ENCODE measurements around the gene PGP. TPM values are rescaled to one million over a fixed set of nuclear protein-coding genes. Genes with fewer than 3 reads are reported as not detected.

PGP gene
- polyA plus RNA-seq, 2 of the 4 experiments (the other 2 are of a cell fraction), result 13.9 to 33.7 TPM

DNA sequence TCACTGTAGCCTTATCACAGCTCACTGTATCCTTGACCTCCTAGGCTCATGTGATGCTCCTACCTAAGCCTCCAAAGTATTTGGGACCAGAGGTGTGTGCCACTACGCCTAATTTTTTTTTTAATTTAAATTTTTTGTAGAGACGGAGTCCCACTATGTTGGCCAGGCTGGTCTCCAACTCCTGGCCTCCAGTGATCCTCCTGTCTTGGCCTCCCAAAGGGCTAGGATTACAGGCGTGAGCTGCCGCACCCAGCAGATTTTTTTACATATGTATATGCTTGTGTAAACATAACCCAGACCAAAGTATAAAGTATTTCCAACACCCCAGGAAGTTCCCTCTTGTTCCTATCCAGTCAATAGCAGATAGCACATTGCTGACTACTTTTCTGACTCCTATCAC, 1.7 kb upstream of the PGP start:
- peak overlapping the region; percentile 93 to 98 for H3K27ac ChIP-seq
- H3K4me1 ChIP-seq, result peaks cover 25% of the 10 kb centered on the region
- peak overlapping the region; percentile 68 for H3K4me2 ChIP-seq
- TF ChIP-seq NPAS2 (CRISPR knock-in tag; IDR thresholded peaks at IDR 0.05; ENCODE audit: borderline replicate concordance) (no peak), PHF8 (IDR thresholded peaks at IDR 0.05; ENCODE audit: borderline replicate concordance, low read depth) (no peak), CHD4 (IDR thresholded peaks at IDR 0.05; ENCODE audit: borderline replicate concordance) (no peak)
- TF ChIP-seq, protein P1, sequence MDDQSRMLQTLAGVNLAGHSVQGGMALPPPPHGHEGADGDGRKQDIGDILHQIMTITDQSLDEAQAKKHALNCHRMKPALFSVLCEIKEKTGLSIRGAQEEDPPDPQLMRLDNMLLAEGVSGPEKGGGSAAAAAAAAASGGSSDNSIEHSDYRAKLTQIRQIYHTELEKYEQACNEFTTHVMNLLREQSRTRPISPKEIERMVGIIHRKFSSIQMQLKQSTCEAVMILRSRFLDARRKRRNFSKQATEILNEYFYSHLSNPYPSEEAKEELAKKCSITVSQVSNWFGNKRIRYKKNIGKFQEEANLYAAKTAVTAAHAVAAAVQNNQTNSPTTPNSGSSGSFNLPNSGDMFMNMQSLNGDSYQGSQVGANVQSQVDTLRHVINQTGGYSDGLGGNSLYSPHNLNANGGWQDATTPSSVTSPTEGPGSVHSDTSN (IDR thresholded peaks at IDR 0.05), result no peak
- TF ChIP-seq, protein P2, sequence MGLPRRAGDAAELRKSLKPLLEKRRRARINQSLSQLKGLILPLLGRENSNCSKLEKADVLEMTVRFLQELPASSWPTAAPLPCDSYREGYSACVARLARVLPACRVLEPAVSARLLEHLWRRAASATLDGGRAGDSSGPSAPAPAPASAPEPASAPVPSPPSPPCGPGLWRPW (IDR thresholded peaks at IDR 0.05), result no peak
- 90% methylated on average over 4 of the region's 4 CpGs for WGBS (ENCODE audit: missing lambda C conversion rate)
- no peak for ATAC-seq
- no peak for FAIRE-seq
- POLR2A ChIA-PET, result interaction anchor here (1.6 to 3.1 kb wide), 2 partner anchors 11 to 52 kb away, joined by 3 to 31 read pairs; partner anchors contain the start of gene MLST8
- no peaks in the 10 kb centered on the region for H3K9me3 ChIP-seq
- no peak for DNase-seq (ENCODE audit: low read depth in 1 of 2, low spot score in 1 of 2)
- CTCF ChIA-PET, result interaction anchor here (1.3 to 2.6 kb wide), 4 partner anchors 21 to 76 kb away, joined by 4 to 9 read pairs (median 4); partner anchors contain the start of gene ECI1
- peak overlapping the region; percentile 88 for H3K4me3 ChIP-seq

DNA sequence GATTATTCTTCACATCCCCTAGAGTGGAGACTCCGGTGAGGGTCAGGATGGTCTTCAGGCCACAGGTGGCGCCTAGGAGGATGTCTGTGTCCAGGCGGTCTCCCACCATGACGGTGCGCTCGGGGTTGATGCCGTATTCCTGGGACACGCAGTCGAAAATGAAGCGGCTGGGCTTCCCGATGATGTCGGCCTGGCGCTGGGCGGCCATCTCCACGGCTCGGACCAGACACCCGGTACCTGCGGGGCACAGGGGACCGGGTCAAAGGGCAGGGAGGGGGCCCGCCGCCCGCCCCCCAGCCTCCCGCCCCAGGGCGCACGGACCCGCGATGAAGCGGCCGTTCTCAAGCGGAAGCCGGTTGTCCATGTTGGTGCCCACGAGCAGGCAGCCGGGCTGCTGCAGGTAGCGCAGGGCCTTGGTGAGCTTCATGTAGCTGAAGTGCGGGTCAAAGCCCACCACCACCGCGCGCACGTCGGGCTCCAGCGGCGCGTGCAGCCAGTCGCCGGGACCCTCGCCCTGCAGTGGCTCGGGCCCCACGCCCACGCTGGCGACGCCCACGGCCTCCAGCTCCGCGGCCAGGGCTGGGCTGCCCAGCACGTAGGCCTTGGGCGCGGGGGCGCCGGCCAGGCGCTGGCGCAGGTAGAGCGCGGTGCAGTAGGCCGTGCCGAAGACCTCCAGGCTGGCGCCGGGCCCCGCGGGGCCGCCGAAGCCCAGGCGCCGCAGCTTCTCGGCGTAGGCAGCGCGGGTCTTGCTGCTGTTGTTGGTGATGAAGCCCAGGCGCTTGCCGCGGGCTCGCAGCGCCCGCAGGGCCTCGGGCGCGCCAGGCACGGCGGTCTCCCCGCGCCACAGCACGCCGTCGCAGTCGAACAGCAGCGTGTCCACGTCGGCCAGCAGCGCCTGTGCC, 572 bp downstream of the PGP start:
- FAIRE-seq (no peak), ATAC-seq (peak in 1 of 2 experiments; percentile 28; a peak in 3 of 6 replicates), DNase-seq (ENCODE audit: low read depth in 1 of 2, low spot score in 1 of 2) (no peak)
- 0% methylated on average over 18 of the region's 98 CpGs for whole genome bisulfite sequencing (ENCODE audit: missing lambda C conversion rate)
- ChIA-PET POLR2A (interaction anchor here (1.0 to 3.1 kb wide), 9 partner anchors 8 to 468 kb away, joined by 3 to 31 read pairs (median 5); partner anchors contain the start of genes ECI1, KCTD5, MLST8 and TRAF7), CTCF (interaction anchor here (1.0 kb wide), 2 partner anchors 8 to 11 kb away, joined by 3 read pairs; partner anchors contain the start of gene MLST8)
- Histone ChIP-seq H3K9me3 (no peaks in the 10 kb centered on the region), H3K4me3 (peak overlapping the region; percentile 98), H3K4me1 (peaks cover 30% of the 10 kb centered on the region), H3K4me2 (peak overlapping the region; percentile 100), H3K27ac (peak overlapping the region; percentile 89 to 95)
- no peak for TF ChIP-seq FOSL2 (IDR thresholded peaks at IDR 0.05)
- TF ChIP-seq FOSL2 (CRISPR knock-in tag; IDR thresholded peaks at IDR 0.05), result no peak
- TF ChIP-seq, protein P3, sequence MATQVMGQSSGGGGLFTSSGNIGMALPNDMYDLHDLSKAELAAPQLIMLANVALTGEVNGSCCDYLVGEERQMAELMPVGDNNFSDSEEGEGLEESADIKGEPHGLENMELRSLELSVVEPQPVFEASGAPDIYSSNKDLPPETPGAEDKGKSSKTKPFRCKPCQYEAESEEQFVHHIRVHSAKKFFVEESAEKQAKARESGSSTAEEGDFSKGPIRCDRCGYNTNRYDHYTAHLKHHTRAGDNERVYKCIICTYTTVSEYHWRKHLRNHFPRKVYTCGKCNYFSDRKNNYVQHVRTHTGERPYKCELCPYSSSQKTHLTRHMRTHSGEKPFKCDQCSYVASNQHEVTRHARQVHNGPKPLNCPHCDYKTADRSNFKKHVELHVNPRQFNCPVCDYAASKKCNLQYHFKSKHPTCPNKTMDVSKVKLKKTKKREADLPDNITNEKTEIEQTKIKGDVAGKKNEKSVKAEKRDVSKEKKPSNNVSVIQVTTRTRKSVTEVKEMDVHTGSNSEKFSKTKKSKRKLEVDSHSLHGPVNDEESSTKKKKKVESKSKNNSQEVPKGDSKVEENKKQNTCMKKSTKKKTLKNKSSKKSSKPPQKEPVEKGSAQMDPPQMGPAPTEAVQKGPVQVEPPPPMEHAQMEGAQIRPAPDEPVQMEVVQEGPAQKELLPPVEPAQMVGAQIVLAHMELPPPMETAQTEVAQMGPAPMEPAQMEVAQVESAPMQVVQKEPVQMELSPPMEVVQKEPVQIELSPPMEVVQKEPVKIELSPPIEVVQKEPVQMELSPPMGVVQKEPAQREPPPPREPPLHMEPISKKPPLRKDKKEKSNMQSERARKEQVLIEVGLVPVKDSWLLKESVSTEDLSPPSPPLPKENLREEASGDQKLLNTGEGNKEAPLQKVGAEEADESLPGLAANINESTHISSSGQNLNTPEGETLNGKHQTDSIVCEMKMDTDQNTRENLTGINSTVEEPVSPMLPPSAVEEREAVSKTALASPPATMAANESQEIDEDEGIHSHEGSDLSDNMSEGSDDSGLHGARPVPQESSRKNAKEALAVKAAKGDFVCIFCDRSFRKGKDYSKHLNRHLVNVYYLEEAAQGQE (IDR thresholded peaks at IDR 0.05), result no peak
- no peak for TF ChIP-seq RARB (CRISPR knock-in tag; IDR thresholded peaks at IDR 0.05)
- TF ChIP-seq RAD21 (conservative IDR thresholded peaks at IDR 0.05 in 1 of 2, IDR thresholded peaks at IDR 0.05 in 1 of 2), result no peak
- peak; percentile 54; the same call in 1 of the 2 replicates for TF ChIP-seq PHF8 (IDR thresholded peaks at IDR 0.05; ENCODE audit: borderline replicate concordance, low read depth)
- TF ChIP-seq POLR2AphosphoS2 (conservative IDR thresholded peaks at IDR 0.05; ENCODE audit: low read length), result no peak
